ENCODE data around the gene NECTIN2.

GRCh38 chr19:44866664-44867063 lies 20.6 kb downstream of the NECTIN2 start:
- no peak for TF ChIP-seq POLR2AphosphoS5 (IDR thresholded peaks at IDR 0.05; ENCODE audit: low read depth, low read length)
- TF ChIP-seq REST (IDR thresholded peaks at IDR 0.05; ENCODE audit: insufficient read depth in 1 of 2, low read depth in 2 of 2, low read length in 2 of 2): no peak
